Endothelial cell of umbilical vein (primary cell): Measurements from ENCODE around the gene CRTC1. TPM values are rescaled to one million over a fixed set of nuclear protein-coding genes. Genes with fewer than 3 reads are reported as not detected.

ENCODE experiments used
- BruUV-seq: library from RNA; stranded (reverse); fragments of 400-500 nt; replicated peaks from 2 replicates; lab custom pipeline; 2021; lab: Mats Ljungman, UMichigan
- CTCF ChIA-PET: fragments of 300-600, 350-600 bp; sonication (Branson Sonifier 250); formaldehyde crosslinking; loops from one replicate; lab custom pipeline; 2021; ENCODE audit warnings: antibody characterized with exemption, inconsistent platforms; lab: Charles Lee
- POLR2A ChIA-PET: fragments of 300-600, 350-600 bp; sonication (Branson Sonifier 250); formaldehyde crosslinking; loops from one replicate; lab custom pipeline; 2021; ENCODE audit warnings: antibody characterized with exemption, inconsistent platforms; lab: Charles Lee
- DNase-seq: peaks from one replicate; pipeline ENCODE4 v3.0.0-alpha.2; 2011; ENCODE audit warnings: low read depth, low spot score
- FAIRE-seq: peaks from 2 replicates; lab custom pipeline; 2011; peaks lifted over from hg19 to GRCh38; lab: Jason Lieb, UNC
- H2AFZ ChIP-seq: 2 replicates; pipeline ENCODE4 v1.6.0; 2012; ENCODE audit warnings: low read depth, low read length, control low read depth, inconsistent platforms
- H3K27ac ChIP-seq: 2 replicates; pipeline ENCODE4 v1.5.1; 2011; ENCODE audit warnings: low read depth, mild to moderate bottlenecking, control low read depth, low read length, moderate library complexity; ENCODE audit not compliant: insufficient read depth
- H3K27me3 ChIP-seq, 2 experiments: 2 replicates each; pipeline versions ENCODE4 v1.6.0 to v1.6.1; 2011; ENCODE audit warnings: low read length in 2 of 2, mixed read lengths in 1 of 2; ENCODE audit not compliant: control insufficient read depth in 2 of 2, insufficient read depth in 2 of 2
- H3K36me3 ChIP-seq, 2 experiments: 2 replicates in 1 of 2; 3 replicates in 1 of 2; pipeline ENCODE4 v1.5.1; 2011; ENCODE audit warnings: low read length in 2 of 2, mild to moderate bottlenecking in 1 of 2, moderate library complexity in 1 of 2; ENCODE audit not compliant: control insufficient read depth in 2 of 2, insufficient read depth in 2 of 2; ENCODE audit errors: extremely low read depth in 1 of 2
- H3K4me1 ChIP-seq: 3 replicates; pipeline ENCODE4 v1.5.1; 2011; ENCODE audit warnings: mild to moderate bottlenecking, low read length; ENCODE audit not compliant: control insufficient read depth, insufficient read depth; ENCODE audit errors: extremely low read depth
- H3K4me2 ChIP-seq: 2 replicates; pipeline ENCODE4 v1.6.1; 2011; ENCODE audit warnings: low read length, control low read depth, mixed read lengths; ENCODE audit not compliant: insufficient read depth
- H3K4me3 ChIP-seq, 3 experiments: fragments of 200-600 bp in 1 of 3; sonication (generic), shearing (Covaris generic) in 1 of 3; replicated peaks in 1 of 3; 2 replicates each; pipeline ENCODE4 v1.5.1; 2011 to 2016; ENCODE audit warnings: control low read depth in 3 of 3, low read length in 3 of 3, mild to moderate bottlenecking in 2 of 3, inconsistent platforms in 1 of 3, low read depth in 1 of 3, moderate library complexity in 1 of 3; ENCODE audit not compliant: insufficient read depth in 1 of 3
- H3K79me2 ChIP-seq: 2 replicates; pipeline ENCODE4 v1.6.0; 2012; ENCODE audit warnings: low read length, inconsistent platforms; ENCODE audit not compliant: control insufficient read depth, insufficient read depth
- H3K9ac ChIP-seq: replicated peaks from 2 replicates; pipeline ENCODE3; 2011; ENCODE audit warnings: low read length, control low read depth; ENCODE audit not compliant: insufficient read depth; ENCODE audit errors: extremely low read depth
- H3K9me1 ChIP-seq: replicated peaks from 3 replicates; pipeline ENCODE4 v1.6.0; 2011; ENCODE audit warnings: mild to moderate bottlenecking, low read length; ENCODE audit not compliant: control insufficient read depth, insufficient read depth; ENCODE audit errors: extremely low read depth
- H3K9me3 ChIP-seq: replicated peaks from 2 replicates; pipeline ENCODE4 v1.5.1; 2012; ENCODE audit warnings: low read length, inconsistent platforms; ENCODE audit not compliant: control insufficient read depth, insufficient read depth
- H4K20me1 ChIP-seq: replicated peaks from 2 replicates; pipeline ENCODE3; 2011; ENCODE audit warnings: mild to moderate bottlenecking, low read length; ENCODE audit not compliant: control insufficient read depth, insufficient read depth; ENCODE audit errors: extremely low read depth
- EZH2 ChIP-seq: IDR thresholded peaks from 2 replicates; pipeline ENCODE4 v1.6.1; 2012; ENCODE audit warnings: borderline replicate concordance, low read depth, mild to moderate bottlenecking, moderate library complexity, low read length, inconsistent platforms; ENCODE audit not compliant: severe bottlenecking
- FOS ChIP-seq: IDR thresholded peaks from 2 replicates; pipeline ENCODE4 v1.6.1; 2011; ENCODE audit warnings: mild to moderate bottlenecking, low read length, moderate library complexity, borderline replicate concordance; ENCODE audit not compliant: insufficient read depth
- GATA2 ChIP-seq: IDR thresholded peaks from 2 replicates; pipeline ENCODE4 v1.7.0; 2011; ENCODE audit warnings: low read depth, mild to moderate bottlenecking, moderate library complexity, mixed read lengths, low read length; ENCODE audit not compliant: insufficient read length, insufficient read depth
- JUN ChIP-seq: IDR thresholded peaks from 2 replicates; pipeline ENCODE4 v1.6.1; 2011; ENCODE audit warnings: borderline replicate concordance, low read depth; ENCODE audit not compliant: insufficient read length, insufficient read depth
- MAX ChIP-seq: IDR thresholded peaks from 2 replicates; pipeline ENCODE4 v1.6.1; 2011; ENCODE audit not compliant: insufficient read depth, insufficient read length
- MYC ChIP-seq: IDR thresholded peaks from one replicate; pipeline ENCODE4 v1.6.1; 2011; ENCODE audit warnings: mild to moderate bottlenecking, low read depth, low read length
- POLR2A ChIP-seq: IDR thresholded peaks from 2 replicates; pipeline ENCODE4 v1.6.1; 2012; ENCODE audit warnings: low read depth, mild to moderate bottlenecking, control low read depth, low read length
- POLR2AphosphoS5 ChIP-seq: IDR thresholded peaks from 2 replicates; pipeline ENCODE4 v1.6.1; 2012; ENCODE audit warnings: low read depth, mild to moderate bottlenecking, control low read depth, low read length, moderate library complexity; ENCODE audit not compliant: insufficient read depth
- dilution Hi-C: fragments of 300-500 bp; cut with MboI; formaldehyde crosslinking; loops from one replicate; pipeline ENCODE4 v1.15.0; 2019; ENCODE audit warnings: low sequenced_read_pairs; ENCODE audit not compliant: extremely low pct_ligation_motif_present
- intact Hi-C: fragments of 100-400 bp; cut with micrococcal nuclease; formaldehyde crosslinking; loops from one replicate; pipeline ENCODE4 v1.10.0; 2022
- polyA plus RNA-seq, 4 experiments: library from polyadenylated mRNA; depleted of rRNA in 3 of 4; stranded (reverse) in 3 of 4; unstranded in 1 of 4; fragments of >200 nt; gene quantifications; 2 replicates each; pipeline versions ENCODE4 v1.2.1 to v1.2.3, GENCODE V29; 2011 to 2012; ENCODE audit warnings: missing spikeins in 1 of 4
- total RNA-seq: library from RNA; stranded (reverse); gene quantifications from 2 replicates; pipeline ENCODE4 v1.2.3, GENCODE V29; 2021

CRTC1 gene
- total and polyA plus RNA-seq, 2 donors (not counting 3 experiments of a cell fraction or from before 2014, with no cell fraction given), result 4.2 to 11.4 TPM

- dilution Hi-C loops (no loop called here), intact Hi-C loops (loop anchor here (5.0 kb wide), 1 partner anchor 43 kb away; no protein-coding TSS in a partner anchor)
- no TSS peak for BruUV-seq
- H3K36me3 ChIP-seq, result no peaks in the 10 kb centered on the region
- no peaks in the 10 kb centered on the region for H3K9me1 ChIP-seq
- no peak for DNase-seq
- no peak overlapping the region for H3K27ac ChIP-seq
- no peak overlapping the region for H3K4me3 ChIP-seq
- no peak for FAIRE-seq
- POLR2A ChIA-PET, result no interaction called here
- CTCF ChIA-PET, result no interaction called here
- H3K79me2 ChIP-seq, result no peaks in the 10 kb centered on the region
- no peak overlapping the region for H3K9ac ChIP-seq
- no peak overlapping the region for H3K4me2 ChIP-seq
- H3K27me3 ChIP-seq, result no peaks in the 10 kb centered on the region
- H2AFZ ChIP-seq, result no peak overlapping the region
- no peaks in the 10 kb centered on the region for H4K20me1 ChIP-seq
- no peaks in the 10 kb centered on the region for H3K9me3 ChIP-seq
- peaks cover 16% of the 10 kb centered on the region for H3K4me1 ChIP-seq
- TF ChIP-seq GATA2 (no peak), FOS (no peak), JUN (no peak), MAX (no peak), MYC (no peak), POLR2A (no peak), POLR2AphosphoS5 (no peak), EZH2 (no peak)
Measured at GRCh38 chr19:18645035-18645511, 38.4 kb upstream of the CRTC1 start.
